Measurements from ENCODE around the gene EBNA1BP2. TPM values are rescaled to one million over a fixed set of nuclear protein-coding genes. Genes with fewer than 3 reads are reported as not detected.
"Not testable (repeated sequence)": the region's sequence is repeated elsewhere in the genome, so short reads cannot be mapped to it uniquely, and the experiment has no call there.

Gene EBNA1BP2
- total RNA-seq, 3 donors from 2014 or later, result 34.9 to 61.6 (median 46.4) TPM

DNA sequence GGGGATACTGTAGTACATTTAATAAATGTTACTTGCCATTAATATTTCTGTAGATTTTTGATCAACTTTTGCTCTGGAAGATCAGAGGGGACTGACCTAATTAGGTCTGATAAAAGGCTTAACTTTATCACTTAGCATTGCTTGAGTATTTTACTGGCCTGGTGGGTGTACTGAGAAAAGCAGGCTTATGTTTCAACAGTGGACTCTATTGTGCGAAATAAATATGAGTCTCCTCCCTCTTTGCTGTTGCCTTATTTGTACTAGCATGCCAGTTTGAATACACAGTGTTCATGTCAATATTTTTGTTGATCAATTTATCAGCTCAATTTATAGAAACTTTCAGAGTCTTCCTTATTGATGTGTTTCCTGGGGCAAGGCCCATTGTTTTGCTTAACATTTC lies 49.1 kb downstream of the EBNA1BP2 start:
- DNase-seq (ENCODE audit: low spot score in 2 of 2), result no peak
- Histone ChIP-seq H3K4me3 (no peak overlapping the region), H3K4me1 (no peaks in the 10 kb centered on the region), H3K27ac (no peak overlapping the region), H3K27me3 (no peaks in the 10 kb centered on the region), H3K36me3 (no peaks in the 10 kb centered on the region), H3K9me3 (no peaks in the 10 kb centered on the region)
- intact Hi-C loops (cut with DNase I; ENCODE audit: low total_unique reads), result no loop called here
- TF ChIP-seq, protein P1, sequence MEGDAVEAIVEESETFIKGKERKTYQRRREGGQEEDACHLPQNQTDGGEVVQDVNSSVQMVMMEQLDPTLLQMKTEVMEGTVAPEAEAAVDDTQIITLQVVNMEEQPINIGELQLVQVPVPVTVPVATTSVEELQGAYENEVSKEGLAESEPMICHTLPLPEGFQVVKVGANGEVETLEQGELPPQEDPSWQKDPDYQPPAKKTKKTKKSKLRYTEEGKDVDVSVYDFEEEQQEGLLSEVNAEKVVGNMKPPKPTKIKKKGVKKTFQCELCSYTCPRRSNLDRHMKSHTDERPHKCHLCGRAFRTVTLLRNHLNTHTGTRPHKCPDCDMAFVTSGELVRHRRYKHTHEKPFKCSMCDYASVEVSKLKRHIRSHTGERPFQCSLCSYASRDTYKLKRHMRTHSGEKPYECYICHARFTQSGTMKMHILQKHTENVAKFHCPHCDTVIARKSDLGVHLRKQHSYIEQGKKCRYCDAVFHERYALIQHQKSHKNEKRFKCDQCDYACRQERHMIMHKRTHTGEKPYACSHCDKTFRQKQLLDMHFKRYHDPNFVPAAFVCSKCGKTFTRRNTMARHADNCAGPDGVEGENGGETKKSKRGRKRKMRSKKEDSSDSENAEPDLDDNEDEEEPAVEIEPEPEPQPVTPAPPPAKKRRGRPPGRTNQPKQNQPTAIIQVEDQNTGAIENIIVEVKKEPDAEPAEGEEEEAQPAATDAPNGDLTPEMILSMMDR (IDR thresholded peaks at IDR 0.05), result no peak
- TF ChIP-seq POLR2A (IDR thresholded peaks at IDR 0.05) (no peak), POLR2AphosphoS5 (IDR thresholded peaks at IDR 0.05) (no peak)

DNA sequence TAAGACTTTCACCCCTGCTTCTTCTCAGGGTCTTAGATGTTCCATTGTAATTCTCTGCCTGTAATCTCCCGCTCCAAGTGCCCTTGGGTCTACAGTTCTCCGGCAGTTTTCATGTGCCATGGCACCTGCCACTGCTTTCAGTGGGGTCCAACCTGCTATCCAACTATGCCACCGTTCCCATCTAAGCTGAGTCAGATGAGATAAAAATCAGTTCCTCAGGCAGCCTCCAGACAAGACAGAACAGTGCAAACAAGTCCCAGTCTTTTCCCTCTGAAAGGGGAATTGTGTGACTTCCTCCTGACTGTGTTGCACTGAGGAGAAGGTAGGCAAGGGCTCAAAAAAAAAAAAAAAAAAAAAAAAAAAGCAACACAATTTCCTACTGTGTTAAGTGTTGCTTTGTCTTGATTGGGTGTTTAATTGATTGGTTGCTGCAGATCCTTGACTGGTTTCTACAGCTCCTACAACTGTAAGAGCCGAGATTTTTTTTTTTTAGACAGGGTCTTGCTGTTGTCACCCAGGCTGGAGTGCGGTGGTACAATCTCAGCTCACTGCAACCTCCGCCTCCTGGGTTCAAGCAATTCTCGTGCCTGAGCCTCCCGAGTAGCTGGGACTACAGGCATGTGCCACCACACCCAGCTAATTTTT lies 50.7 kb downstream of the EBNA1BP2 start:
- Histone ChIP-seq H3K4me1 (no peaks in the 10 kb centered on the region), H3K4me3 (peak overlapping the region in 2 of 3 donors; percentile 46 to 51), H3K27ac (peak overlapping the region in 1 of 2 donors; percentile 1), H3K27me3 (no peaks in the 10 kb centered on the region), H3K9me3 (no peaks in the 10 kb centered on the region), H3K36me3 (no peaks in the 10 kb centered on the region)
- TF ChIP-seq, protein P1 (IDR thresholded peaks at IDR 0.05), result no peak
- TF ChIP-seq POLR2A (IDR thresholded peaks at IDR 0.05) (no peak), POLR2AphosphoS5 (IDR thresholded peaks at IDR 0.05) (no peak)
- DNase-seq (ENCODE audit: low spot score in 2 of 2), result no peak
- intact Hi-C loops (cut with DNase I; ENCODE audit: low total_unique reads), result no loop called here

DNA sequence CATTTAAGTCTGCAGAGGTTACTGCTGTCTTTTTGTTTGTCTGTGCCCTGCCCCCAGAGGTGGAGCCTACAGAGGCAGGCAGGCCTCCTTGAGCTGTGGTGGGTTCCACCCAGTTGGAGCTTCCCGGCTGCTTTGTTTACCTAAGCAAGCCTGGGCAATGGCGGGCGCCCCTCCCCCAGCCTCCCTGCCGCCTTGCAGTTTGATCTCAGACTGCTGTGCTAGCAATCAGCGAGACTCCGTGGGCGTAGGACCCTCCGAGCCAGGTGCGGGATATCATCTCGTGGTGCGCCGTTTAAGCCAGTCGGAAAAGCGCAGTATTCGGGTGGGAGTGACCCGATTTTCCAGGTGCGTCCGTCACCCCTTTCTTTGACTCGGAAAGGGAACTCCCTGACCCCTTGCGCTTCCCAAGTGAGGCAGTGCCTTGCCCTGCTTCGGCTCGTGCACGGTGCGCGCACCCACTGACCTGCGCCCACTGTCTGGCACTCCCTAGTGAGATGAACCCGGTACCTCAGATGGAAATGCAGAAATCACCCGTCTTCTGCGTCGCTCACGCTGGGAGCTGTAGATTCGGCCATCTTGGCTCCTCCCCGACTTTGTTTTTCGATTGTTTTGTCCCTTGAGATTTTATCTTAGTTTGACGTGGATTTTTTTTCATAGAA lies 52.0 kb downstream of the EBNA1BP2 start:
- H3K4me1 ChIP-seq; H3K36me3 ChIP-seq; intact Hi-C loops (cut with DNase I; ENCODE audit: low total_unique reads); H3K9me3 ChIP-seq; H3K27me3 ChIP-seq; DNase-seq (ENCODE audit: low spot score in 2 of 2): not testable (repeated sequence)
- Histone ChIP-seq H3K4me3 (peak overlapping the region in 2 of 3 donors; percentile 46 to 51), H3K27ac (peak overlapping the region in 1 of 2 donors; percentile 43)

Other genes starting within 250 kb of the EBNA1BP2 start
- gene SLC2A1, start 213.4 kb downstream of the EBNA1BP2 start, total RNA-seq, result 10 to 100 TPM; 29.5 to 78.9 (median 42.1) TPM
- under 1 TPM; 0.16 to 0.88 (median 0.66) TPM for gene CFAP57, start within 50 bp of the EBNA1BP2 start, total RNA-seq
- 10 to 100 TPM in 2 of 3 donors, not detected in 1; 19.3 to 30.1 TPM for gene TMEM125, start 97.7 kb upstream of the EBNA1BP2 start, total RNA-seq
- gene C1orf210, start 113.3 kb upstream of the EBNA1BP2 start, total RNA-seq, result 10 to 100 TPM in 1 of 3 donors, 1 to 10 TPM in 1, not detected in 1; 7.2 to 31.3 TPM
- gene TIE1, start 128.7 kb upstream of the EBNA1BP2 start, total RNA-seq, result 10 to 100 TPM in 2 of 3 donors, 1 to 10 TPM in 1; 9.4 to 39.0 (median 24.2) TPM
- not detected for gene MPL, start 165.5 kb upstream of the EBNA1BP2 start, total RNA-seq
- 1 to 10 TPM; 1.3 to 5.8 (median 1.3) TPM for gene CDC20, start 186.7 kb upstream of the EBNA1BP2 start, total RNA-seq
- 10 to 100 TPM; 45.9 to 60.6 (median 55.5) TPM for gene ELOVL1, start 195.7 kb upstream of the EBNA1BP2 start, total RNA-seq
- 10 to 100 TPM; 38.3 to 42.9 (median 38.8) TPM for gene MED8, start 217.5 kb upstream of the EBNA1BP2 start, total RNA-seq
- gene SZT2, start 217.6 kb upstream of the EBNA1BP2 start, total RNA-seq, result 10 to 100 TPM; 29.1 to 49.2 (median 44.3) TPM